GM19455 (cell line): ENCODE results near the gene STPG4.

Experiments used
- ATAC-seq: cut with Tn5 transposase; IDR thresholded peaks from one replicate; pipeline ENCODE4 v1.9.1; 2021; ENCODE audit not compliant: unreplicated experiment

The STPG4 gene

DNA sequence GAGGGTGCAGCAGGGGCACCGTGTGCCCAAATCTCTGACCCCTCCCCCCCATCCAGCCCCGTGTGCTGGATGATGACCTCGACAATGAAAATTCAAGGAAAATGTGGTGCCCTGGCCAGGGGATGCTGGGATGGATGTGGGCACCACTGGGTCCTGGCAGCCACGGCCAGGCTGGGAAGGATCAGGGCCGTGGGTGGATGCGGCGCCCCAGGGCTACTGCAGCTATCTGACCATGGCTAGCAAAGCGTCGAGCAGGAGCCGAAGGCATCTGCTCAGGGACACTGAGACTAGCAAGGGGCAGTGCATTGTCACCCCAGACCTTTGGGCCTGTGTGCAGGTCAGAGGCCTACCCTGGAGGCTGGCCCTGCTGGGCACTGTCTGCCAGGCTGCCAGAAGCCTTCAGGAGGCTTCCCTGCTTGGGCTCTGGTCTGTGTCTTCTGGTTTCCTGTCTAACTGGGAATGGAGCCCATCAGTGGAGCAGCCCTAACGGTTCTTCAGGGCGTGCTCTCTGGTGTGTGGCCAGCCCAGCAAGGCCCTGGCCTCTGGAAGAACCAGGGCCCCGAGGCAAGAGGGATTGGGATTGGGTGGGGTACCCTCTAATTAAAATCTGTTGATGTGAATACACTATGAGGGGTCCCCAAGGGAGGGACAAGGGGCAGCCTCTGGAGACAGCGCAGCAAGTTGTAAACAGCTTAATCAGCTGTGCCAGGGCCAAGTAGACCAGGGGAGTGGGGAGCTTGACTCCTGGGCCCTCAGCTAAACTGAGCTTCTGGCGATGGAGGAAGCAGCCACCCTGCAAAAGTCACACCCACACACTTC is 98.0 kb downstream of the STPG4 start:
- no peak for ATAC-seq

DNA sequence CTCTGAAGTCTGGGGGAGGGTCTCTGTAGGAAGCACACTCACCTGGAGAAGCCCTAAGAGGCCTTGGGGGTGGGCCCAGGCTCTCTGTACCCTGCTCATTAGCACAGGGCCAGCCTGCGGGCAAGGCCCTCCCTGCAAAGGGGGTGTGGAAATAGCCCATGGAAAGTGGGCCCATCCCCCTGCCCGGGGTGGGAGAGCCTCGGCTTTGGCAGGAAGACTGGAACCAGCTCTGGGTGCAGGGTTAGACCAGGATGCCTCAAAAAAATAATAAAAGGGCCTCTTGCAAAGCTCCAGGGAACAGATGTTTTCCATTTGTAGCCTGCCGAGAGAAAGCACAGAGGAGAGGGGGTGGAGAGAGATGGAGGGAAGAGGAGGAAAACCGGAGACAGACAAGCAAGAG is 98.7 kb downstream of the STPG4 start:
- ATAC-seq: no peak

DNA sequence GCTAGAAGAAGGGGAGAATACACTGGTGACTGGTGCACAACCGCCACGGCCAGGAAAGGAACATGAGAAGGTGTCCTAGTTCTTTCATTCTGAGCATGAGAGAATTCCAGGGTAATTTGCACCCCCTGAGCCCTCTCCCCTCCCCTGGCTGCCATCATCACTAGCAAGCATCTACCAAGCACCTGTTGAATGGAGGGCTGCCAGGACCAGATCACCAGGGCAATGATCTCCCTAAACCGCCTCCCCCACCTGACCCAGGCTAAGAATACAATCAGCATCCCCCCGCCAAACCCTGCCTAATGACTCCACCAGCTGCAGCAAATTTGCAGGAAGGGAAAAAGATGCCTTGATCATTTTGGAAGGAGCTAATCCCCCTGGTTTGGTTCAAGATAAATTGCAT is 100.2 kb downstream of the STPG4 start:
- no peak for ATAC-seq

DNA sequence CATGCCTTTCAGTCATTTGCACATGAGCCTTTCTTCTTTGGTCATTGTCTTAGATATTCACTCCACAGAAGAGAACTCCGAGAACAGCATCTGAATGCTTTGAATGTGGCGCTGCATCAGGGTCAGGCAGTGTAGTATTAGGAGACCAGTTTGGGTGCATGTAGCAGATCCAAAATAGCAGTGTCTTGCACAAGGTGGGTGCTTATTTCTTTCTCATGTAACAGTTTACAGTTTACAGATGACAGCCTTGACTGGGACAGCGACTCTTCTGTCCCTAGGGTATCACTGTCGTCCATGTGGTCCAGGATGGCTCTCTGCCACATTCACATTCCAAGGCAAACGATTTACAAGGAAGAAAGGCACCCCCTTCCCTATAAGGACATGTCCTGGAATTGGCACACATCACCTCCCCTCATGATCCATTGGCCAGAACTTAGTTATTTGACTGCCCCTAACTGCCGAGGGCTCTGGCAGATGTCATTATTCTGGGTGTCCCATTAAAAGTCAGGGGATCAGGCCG is 101.0 kb downstream of the STPG4 start:
- ATAC-seq: no peak

DNA sequence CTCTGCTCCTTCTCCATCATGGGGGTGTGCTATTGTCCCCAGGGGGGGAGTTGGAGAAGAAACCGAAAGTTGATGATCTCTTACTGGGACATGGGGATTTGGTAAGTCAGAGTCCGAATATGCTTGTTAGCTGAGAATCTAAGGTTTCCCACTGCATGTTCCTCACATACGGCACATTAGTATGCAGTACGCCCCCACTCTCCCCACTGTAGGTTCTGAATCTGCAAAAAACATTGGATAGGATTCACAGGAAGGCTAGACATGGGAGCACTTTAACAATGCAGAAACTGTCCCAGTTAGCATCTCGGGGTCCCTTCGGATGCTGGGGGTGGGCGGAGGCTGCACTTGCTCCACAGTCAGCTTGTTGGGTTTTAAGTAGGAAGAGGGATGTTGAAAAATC is 102.3 kb downstream of the STPG4 start:
- ATAC-seq: no peak

DNA sequence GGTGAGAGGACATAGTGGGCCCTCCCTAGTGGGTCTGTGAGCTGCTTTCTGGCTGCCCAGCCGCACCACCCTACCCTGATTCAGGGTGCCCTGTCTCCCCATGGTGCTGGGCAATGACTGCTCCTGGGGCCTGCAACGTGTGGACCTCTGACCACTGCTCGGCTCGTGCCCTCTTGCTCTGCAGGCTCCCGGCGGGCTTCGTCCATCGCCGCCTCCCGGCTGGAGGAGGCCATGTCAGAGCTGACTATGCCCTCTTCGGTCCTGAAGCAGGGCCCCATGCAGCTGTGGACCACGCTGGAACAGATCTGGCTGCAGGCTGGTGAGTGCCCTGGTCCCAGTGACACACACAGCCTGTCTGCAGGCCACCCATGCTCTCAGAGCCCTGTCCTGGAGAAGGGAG is 103.5 kb downstream of the STPG4 start:
- ATAC-seq: no peak

DNA sequence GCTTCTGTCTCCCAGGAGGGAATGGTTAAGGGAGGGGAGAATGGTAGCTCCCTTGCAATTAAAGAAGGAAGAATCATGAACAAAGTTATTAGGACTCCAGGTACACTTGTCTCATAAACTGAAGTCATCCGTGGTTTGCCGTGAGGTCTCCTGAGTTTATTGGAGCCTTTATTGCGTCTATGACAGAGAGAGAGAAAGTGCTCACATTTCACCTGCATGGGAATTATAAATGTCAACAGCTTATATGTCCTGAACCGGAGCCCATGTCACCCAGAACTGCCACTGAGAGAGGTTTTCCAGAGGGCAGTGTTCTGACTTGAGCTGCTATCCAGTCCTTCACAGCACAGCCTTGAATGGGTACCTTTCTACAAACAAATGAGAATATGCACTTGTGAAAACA is 104.3 kb downstream of the STPG4 start:
- no peak for ATAC-seq

DNA sequence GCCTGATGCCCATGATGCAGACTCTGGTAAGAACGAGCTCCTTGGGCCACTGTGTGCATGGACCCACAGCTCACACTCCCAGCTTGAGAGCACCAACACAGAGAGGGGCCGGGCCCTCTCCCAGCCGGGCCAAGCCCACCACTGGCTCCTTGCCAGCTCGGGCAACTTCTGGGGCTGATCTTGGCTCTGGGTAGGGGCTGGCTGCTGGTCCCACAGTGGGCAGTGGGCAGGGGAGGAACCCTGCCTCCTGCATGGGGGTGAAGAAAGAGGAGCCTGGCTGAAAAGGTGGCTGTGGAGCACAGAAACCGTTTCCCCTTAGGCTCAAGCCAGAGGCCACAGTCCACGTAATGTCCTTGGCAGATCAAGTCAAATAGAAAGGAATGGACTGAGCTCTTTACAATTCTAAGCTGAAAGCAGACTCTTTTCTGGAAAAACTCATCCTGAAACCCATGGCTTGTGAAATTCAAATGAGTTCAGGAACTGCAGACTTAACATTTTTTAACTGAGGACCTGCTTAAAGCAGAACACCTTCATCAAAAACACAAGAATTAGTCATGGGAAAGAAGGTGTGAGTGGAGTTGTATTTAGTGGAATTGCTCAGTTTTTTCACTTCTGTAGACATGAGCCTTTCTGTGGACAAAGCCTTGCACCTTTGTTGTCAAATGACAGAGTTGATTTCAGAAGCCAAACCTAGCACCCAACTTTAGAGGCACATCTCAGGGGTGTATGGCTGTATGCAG is 104.9 kb downstream of the STPG4 start:
- ATAC-seq: no peak

DNA sequence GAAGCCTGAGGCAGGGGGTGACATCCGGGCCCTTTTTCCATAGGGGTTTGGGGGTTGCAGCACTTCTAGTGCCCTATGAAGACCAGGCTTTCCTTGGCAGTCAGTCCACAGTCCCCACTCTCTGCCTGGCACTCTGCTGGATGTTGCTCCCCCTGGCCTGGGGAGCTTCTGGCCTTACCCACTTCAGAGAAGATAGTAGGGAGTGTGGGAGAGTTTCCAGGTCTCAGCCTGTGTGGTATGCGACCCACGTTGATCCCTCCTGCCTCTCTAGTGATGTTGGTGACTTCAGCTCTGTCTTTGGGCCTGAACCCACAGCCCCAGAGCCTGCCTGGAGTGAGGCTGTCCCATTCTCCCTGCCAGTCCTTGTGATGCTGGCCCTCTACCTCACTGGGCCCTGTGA is 105.6 kb downstream of the STPG4 start:
- no peak for ATAC-seq

DNA sequence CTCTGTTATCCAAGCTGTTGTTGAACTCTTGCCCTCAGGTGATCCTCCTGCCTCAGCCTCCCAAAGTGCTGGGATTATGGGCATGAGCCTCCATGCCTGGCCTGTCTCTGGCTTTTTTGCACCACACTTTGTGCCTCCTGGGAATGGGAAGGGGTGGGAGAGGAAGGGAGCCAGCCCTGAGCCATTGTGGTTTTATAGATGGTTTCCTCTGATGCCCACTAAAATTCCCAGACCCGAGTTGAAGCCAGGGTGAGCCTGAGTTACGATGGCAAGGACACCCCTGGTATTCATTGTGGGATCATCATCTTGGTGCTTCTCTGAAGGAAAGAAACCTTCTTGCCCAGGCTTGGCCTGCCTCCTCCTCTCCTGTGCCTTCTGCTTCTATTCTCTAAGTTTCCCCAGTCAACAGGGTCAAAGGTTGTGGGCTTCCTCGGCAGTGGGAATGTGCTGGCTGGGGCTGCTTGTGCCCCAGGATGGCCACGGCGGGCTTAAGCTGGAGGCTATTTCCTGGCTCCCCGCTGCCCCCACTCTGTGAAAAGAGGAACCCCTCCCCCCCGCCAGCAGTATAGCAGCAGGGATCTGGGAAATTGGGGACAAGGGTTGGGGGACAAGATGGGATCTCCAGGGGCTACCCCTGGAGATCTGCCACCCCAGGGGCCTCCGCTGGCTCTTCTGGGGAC is 106.2 kb downstream of the STPG4 start:
- no peak for ATAC-seq

DNA sequence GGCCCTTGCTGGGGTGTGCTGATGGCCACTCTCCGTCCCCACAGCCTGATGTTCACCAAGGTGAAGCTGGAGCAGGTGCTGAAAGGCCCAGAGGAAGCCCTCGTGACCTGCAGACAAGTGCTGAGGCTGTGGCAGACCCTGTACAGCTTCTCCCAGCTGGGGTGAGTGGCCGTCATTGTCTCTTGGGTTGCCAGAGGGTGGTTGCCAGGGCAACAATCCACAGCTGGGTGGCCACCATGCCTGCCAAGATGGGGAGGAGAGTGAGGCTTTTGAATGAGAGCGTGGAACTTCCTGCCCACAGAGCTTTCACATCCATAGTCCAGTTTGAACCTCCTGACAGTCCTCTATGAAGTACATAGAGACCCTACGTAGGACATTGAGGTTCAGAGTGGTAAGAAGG is 108.8 kb downstream of the STPG4 start:
- no peak for ATAC-seq

DNA sequence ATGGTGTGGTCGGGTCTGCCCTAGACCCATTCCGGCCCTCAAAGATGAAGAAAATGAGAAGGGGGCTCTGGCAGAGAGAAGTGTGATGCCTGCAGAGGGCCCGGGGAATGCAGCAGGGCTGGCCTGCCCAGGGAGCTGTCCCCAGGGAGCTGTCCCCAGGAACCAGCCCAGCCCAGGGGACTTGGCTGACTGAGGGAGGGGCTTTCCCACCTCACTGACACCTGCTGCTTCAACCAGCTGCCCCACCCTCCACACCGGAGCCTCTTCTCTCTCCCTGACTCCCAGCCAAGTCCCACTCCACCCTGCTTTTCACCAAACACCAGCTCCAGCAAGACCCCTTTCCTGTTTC is 111.2 kb downstream of the STPG4 start:
- no peak for ATAC-seq

DNA sequence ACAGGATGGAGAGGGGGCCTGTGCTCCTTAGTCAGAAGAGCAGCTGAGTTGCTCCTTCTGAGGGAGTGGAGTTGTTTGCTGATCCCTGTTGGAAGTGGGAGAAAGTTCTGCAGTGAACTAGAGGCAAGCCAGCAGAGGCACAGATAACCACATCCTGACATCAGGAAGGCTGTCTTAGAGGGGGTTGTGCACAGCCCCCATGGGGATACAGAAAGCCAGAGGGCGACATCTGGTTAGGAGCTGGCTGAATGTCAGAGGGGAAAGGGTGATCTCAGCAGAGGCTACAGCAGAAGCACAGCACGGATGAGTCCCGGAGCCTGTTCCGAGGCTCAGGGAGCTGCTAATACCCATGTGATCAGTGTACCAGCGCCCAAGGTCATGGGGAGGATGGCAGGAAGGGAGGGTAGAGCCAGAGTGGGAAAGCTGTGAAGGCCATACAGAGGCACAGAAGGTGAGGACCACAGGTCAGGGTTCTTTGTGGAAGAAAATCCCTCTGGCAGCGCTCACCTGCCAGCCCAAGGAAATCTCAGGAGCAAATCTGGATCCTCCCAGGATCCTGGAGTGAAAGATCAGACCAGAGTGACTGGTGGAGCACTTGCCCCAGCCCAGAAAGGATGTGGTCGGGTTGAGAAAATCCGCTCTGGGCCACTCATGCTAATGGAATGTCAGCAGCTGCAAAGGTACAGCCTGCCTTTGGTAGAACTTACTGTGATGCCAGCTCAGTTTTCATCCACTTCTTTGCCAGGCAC is 111.8 kb downstream of the STPG4 start:
- ATAC-seq: no peak

DNA sequence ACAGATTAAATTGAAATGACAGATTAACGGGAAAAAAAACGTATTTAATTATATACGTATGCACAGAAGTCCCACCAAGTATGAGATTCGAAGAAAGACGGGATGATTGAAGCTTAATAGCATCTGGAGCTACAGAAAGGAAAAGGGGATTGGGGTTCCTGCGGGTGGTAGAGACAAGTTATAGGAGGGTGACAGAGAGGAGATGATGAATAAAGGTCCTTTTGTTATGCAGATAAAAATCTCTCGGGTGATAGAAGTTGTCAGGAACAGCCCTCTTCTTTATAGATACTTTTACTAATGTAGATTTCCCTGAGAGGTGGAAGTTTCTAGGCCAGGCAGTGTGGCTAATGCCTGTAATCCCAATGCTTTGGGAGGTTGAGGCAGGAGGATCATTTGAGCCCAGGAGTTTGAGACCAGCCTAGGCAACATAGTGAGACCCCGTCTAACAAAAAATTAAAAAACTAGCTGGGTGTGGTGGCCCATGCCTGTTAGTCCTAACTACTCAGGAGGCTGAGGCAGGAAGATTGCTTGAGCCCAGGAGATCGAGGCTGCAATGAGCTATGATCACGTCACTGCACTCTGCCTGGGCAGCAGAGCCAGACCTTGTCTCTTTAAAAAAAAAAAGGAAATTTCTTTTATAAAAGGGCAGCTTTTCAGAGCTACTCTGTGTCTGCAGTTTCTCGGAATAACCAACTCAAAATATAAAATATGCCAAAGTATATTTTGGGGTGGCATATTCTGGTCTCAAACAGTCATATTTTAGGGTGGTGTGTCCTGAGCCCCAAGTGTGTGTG is 113.0 kb downstream of the STPG4 start:
- ATAC-seq: no peak

DNA sequence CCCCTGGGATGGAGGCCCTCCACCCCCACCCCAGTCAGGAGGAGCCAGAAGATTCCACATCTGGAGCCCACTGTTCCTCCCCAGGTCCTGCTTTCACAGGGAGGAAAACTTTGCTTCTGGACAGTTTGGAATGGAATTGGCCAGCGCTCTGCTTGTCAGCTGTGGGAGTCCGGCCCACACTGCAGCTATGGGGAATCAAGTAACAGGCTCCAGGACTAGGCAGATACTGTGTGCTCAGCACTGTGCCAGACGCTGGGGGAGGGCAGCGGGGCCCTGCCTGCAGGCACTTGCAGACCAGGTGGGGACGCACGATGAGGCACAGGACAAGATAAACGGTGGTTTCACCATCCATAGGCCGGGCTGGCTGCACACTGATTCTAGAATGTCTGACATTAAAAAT is 114.0 kb downstream of the STPG4 start:
- no peak for ATAC-seq

DNA sequence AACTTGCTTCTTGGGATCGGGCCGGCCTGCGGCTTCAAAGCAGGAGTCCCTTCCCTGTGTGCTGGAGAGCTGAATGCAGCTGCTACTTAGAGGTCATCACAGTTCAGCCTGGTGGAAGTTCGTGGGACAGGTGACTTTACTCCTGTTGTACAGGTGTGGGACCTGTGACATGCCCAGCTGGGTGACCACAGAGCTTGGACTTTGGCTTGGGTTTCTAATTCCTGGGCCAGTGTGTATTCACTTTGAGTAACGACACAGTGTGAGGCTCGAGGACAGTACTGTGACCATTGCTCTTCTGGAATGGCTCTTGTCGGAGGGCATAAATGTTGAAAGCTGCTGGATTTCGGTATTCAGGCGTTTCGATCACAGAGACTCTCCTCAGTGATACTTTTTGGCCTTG is 114.5 kb downstream of the STPG4 start:
- no peak for ATAC-seq

DNA sequence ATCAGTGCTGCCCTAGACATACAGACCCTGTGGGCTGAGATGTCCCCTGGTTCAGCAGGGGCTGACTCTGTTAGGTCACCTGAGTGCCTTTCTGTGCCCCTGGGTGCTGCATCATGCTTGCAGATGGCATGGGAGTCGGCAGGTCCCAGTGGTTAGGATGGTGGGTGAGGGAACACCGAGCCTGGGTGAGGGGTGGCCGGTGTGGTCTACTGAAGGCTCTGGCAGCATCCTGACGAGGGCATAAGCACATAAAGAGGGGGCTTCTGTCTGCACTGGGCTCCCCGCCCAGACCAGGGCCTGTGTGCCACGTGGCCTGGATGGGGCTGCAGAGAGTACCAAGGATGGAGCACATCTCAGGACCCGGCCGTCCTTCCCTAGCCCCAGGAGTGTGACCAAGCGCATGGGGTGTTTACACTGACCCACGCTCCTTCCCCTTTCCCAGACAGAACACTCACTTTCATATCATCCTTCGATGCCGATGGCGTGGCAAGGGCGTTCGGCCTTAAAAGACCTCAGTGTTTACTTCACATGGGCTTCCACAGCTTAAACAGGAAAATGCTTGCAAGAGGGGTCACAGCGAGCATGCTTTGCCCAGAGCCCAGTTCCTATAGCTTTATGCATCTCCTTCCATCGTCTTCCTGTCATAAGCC is 115.1 kb downstream of the STPG4 start:
- ATAC-seq: no peak

DNA sequence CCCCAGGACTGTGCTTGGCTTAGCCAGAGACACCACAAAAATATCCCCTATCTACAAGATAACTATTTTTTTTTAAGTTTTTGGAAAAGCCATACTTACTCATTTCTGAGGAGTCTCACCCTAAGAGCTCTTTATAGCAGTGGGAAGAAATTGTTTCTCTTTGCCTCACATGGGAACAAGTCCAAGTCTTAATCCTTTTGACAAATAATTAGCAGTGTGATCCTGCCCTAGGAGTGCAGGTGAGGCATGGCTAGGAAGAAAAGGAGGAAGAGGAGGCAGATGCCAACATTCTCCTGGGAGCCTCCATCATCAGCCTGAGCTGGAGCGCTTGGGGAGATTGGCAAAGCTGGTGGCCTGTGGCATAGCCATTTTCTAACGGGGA is 115.6 kb downstream of the STPG4 start:
- no peak for ATAC-seq

DNA sequence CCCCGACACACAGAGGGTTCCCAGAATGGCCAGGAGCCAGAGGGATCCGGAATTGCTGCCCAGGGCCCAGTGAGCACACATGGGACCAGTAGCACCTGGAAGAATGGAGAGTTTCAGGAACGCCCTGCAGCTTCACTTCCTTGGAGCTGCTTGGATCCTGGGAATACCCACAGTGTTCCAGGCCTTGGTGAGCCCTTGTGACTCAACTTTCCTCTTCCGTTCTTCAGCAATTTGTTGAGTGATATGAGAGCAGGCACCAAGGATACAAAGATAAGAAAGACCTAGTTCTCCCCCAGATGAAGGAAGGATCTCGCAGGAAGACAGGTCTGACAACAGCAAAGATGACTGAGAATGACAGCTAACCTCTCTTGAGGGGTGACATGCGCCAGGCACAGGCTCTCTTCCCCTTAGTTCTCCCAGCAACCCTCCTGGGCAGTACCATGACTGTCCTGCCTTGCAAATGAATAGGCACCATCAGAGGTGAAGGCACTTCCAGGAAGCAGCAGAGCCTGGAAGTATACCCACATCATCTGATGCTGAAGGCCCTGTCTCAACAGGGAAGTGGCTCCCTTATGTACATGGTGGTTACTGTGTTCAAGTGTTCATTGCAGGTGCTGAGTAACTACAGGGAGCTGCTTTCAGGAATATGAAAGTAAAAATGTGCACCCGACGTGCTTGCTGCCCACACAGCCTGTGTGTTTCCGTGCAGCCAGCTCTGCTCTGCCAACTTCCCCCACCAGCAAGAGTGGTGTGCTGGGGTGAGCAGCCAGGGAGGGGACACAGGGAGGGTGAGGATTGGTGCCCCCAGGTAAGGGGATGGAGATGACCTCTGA is 116.2 kb downstream of the STPG4 start:
- no peak for ATAC-seq
